GM23338 (cell line): ENCODE data around the gene RGS3. TPM values are rescaled to one million over a fixed set of nuclear protein-coding genes. Genes with fewer than 3 reads are reported as not detected.

Experiments used
- ATAC-seq: fragments of 200-7000 bp; cut with Tn5 transposase; 3 replicates; pipeline ENCODE4 v1.9.1; 2020
- DNase-seq: peaks from one replicate; pipeline ENCODE4 v3.0.0-alpha.2; 2015; ENCODE audit warnings: low spot score
- H2AFZ ChIP-seq: fragments of 200-600 bp; sonication (generic); 2 replicates; pipeline ENCODE4 v1.8.0; 2016; ENCODE audit warnings: antibody characterized with exemption, mild to moderate bottlenecking, moderate library complexity
- H3F3A ChIP-seq: fragments of 200-600 bp; sonication (generic); replicated peaks from 2 replicates; pipeline ENCODE4 v1.8.0; 2017; ENCODE audit warnings: antibody characterized with exemption, mixed run types, low read depth
- H3K27ac ChIP-seq: fragments of 200-600 bp; sonication (generic); 2 replicates; pipeline ENCODE4 v1.6.1; 2016; ENCODE audit warnings: low read depth
- H3K27me3 ChIP-seq: fragments of 200-600 bp; sonication (generic); 2 replicates; pipeline ENCODE4 v1.8.0; 2016; ENCODE audit warnings: mild to moderate bottlenecking, mixed run types, moderate library complexity; ENCODE audit not compliant: insufficient read depth
- H3K36me3 ChIP-seq: fragments of 200-600 bp; sonication (generic); 2 replicates; pipeline ENCODE4 v1.8.0; 2016; ENCODE audit warnings: mild to moderate bottlenecking; ENCODE audit not compliant: insufficient read depth
- H3K4me1 ChIP-seq: fragments of 200-600 bp; sonication (generic); 2 replicates; pipeline ENCODE4 v1.8.0; 2016; ENCODE audit warnings: mild to moderate bottlenecking, moderate library complexity; ENCODE audit not compliant: insufficient read depth
- H3K4me2 ChIP-seq: fragments of 200-600 bp; sonication (generic); 2 replicates; pipeline ENCODE4 v1.7.1; 2017; ENCODE audit warnings: mixed run types
- H3K4me3 ChIP-seq: fragments of 200-600 bp; sonication (generic); 2 replicates; pipeline ENCODE4 v1.6.1; 2016; ENCODE audit warnings: mixed run types
- H3K79me2 ChIP-seq: fragments of 200-600 bp; sonication (generic); replicated peaks from 2 replicates; pipeline ENCODE4 v1.8.0; 2017; ENCODE audit warnings: mild to moderate bottlenecking; ENCODE audit not compliant: insufficient read depth
- H3K9me2 ChIP-seq: fragments of 200-600 bp; sonication (generic); 2 replicates; pipeline ENCODE4 v1.8.0; 2017; ENCODE audit not compliant: insufficient read depth
- H4K20me1 ChIP-seq: fragments of 200-600 bp; sonication (generic); replicated peaks from 2 replicates; pipeline ENCODE4 v1.8.0; 2017; ENCODE audit warnings: mild to moderate bottlenecking; ENCODE audit not compliant: insufficient read depth
- H3K27ac Mint-ChIP-seq: 2 replicates; pipeline ENCODE4 v1.8.0; 2020; ENCODE audit warnings: inconsistent platforms, mild to moderate bottlenecking, moderate library complexity, mixed read lengths
- H3K27me3 Mint-ChIP-seq: 3 replicates; pipeline ENCODE4 v1.8.0; 2022; ENCODE audit warnings: low read depth, mild to moderate bottlenecking, moderate library complexity, mixed read lengths, inconsistent platforms; ENCODE audit not compliant: insufficient read depth, poor library complexity
- H3K36me3 Mint-ChIP-seq: 3 replicates; pipeline ENCODE4 v1.8.0; 2021; ENCODE audit warnings: low read depth, mild to moderate bottlenecking, inconsistent platforms, moderate library complexity, mixed read lengths
- H3K4me1 Mint-ChIP-seq: 3 replicates; pipeline ENCODE4 v1.8.0; 2020; ENCODE audit warnings: mild to moderate bottlenecking, inconsistent platforms, mixed read lengths
- H3K4me3 Mint-ChIP-seq: 3 replicates; pipeline ENCODE4 v1.8.0; 2021; ENCODE audit warnings: moderate library complexity, mild to moderate bottlenecking, inconsistent platforms, mixed read lengths
- H3K9me3 Mint-ChIP-seq: 3 replicates; pipeline ENCODE4 v1.8.0; 2020; ENCODE audit warnings: moderate library complexity, mild to moderate bottlenecking, inconsistent platforms, mixed read lengths
- CREB1 ChIP-seq: fragments of 250-450 bp; sonication (Bioruptor Pico); IDR thresholded peaks from 2 replicates; pipeline ENCODE4 v1.5.0; 2020; ENCODE audit warnings: low read depth, mild to moderate bottlenecking, moderate library complexity
- JUNB ChIP-seq: IDR thresholded peaks from one replicate; pipeline ENCODE4 v1.6.1; 2016; ENCODE audit warnings: antibody characterized with exemption; ENCODE audit not compliant: unreplicated experiment
- NANOG ChIP-seq: IDR thresholded peaks from 2 replicates; pipeline ENCODE4 v1.6.1; 2016; ENCODE audit warnings: antibody characterized with exemption, borderline replicate concordance
- POLR2AphosphoS5 ChIP-seq: IDR thresholded peaks from 2 replicates; pipeline ENCODE4 v1.6.1; 2016; ENCODE audit warnings: antibody characterized with exemption, low read depth
- REST ChIP-seq: IDR thresholded peaks from one replicate; pipeline ENCODE4 v1.6.1; 2018; ENCODE audit warnings: antibody characterized with exemption; ENCODE audit not compliant: unreplicated experiment
- STAT1 ChIP-seq: IDR thresholded peaks from one replicate; pipeline ENCODE4 v1.6.1; 2016; ENCODE audit warnings: antibody characterized with exemption; ENCODE audit not compliant: unreplicated experiment
- ZNF114 ChIP-seq: fragments of 250-450 bp; sonication (Bioruptor Pico); IDR thresholded peaks from 2 replicates; pipeline ENCODE4 v1.5.0; 2020; ENCODE audit warnings: mild to moderate bottlenecking, moderate library complexity
- ZNF331 ChIP-seq: fragments of 250-450 bp; sonication (Bioruptor Pico); IDR thresholded peaks from 2 replicates; pipeline ENCODE4 v1.5.0; 2020; ENCODE audit warnings: low read depth, mild to moderate bottlenecking, moderate library complexity
- ZNF462 ChIP-seq: fragments of 250-450 bp; sonication (Bioruptor Pico); IDR thresholded peaks from 2 replicates; pipeline ENCODE4 v1.5.0; 2020; ENCODE audit warnings: mild to moderate bottlenecking, moderate library complexity
- polyA plus RNA-seq: library from polyadenylated mRNA; unstranded; fragments of >200 nt; fragmentation: Nextera tagmentation; extraction: Ambion mirVana; gene quantifications from 2 replicates; pipeline ENCODE4 v1.2.1, GENCODE V29; 2016
- total RNA-seq: library from RNA; depleted of rRNA; stranded (reverse); fragments of >200 nt; shearing (Covaris generic); gene quantifications from 2 replicates; pipeline ENCODE4 v1.2.3, GENCODE V29; 2014

The RGS3 gene
- total and polyA plus RNA-seq, 2 experiments from 2014 or later, result 14.2 to 24.3 TPM

DNA sequence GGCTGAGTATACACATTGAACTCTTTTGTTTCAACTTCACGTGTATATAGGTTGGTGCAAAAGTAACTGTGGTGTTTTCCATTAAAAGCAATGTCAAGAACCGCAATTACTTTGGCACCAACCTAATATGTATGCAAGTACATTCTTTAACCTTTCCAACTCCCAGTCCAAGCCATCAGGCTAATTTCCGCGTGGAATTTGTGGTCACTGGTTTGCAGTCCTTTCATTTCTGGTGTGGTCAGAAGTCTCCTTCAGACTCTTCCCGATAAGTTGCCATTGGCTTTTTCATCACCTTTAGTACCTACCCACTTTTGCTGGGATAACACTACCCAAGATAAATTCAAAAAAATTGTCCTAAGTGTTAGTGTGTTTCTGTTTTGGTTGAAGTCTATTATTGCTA lies 84.0 kb downstream of the RGS3 start:
- H3K79me2 ChIP-seq, result no peaks in the 10 kb centered on the region
- Mint-ChIP-seq H3K27me3 (peaks cover 2% of the 10 kb centered on the region), H3K27ac (no peak overlapping the region), H3K9me3 (no peaks in the 10 kb centered on the region), H3K4me3 (no peak overlapping the region), H3K36me3 (no peaks in the 10 kb centered on the region), H3K4me1 (peaks cover 13% of the 10 kb centered on the region)
- H3K36me3 ChIP-seq, result no peaks in the 10 kb centered on the region
- DNase-seq (no peak), ATAC-seq (no peak)
- no peak overlapping the region for H3K4me3 ChIP-seq
- no peaks in the 10 kb centered on the region for H3F3A ChIP-seq
- 0 out of 2 replicates have a peak, but pooled peaks cover 6% of the 10 kb centered on the region for H3K4me1 ChIP-seq
- no peaks in the 10 kb centered on the region for H4K20me1 ChIP-seq
- H3K27ac ChIP-seq, result no peak overlapping the region
- TF ChIP-seq CREB1, result no peak
- no peak for TF ChIP-seq NANOG
- TF ChIP-seq JUNB, result no peak
- TF ChIP-seq STAT1, result no peak
- no peak for TF ChIP-seq ZNF331
- no peak for TF ChIP-seq ZNF114 (CRISPR knock-in tag)
- no peak for TF ChIP-seq REST
- no peak for TF ChIP-seq POLR2AphosphoS5
- no peak for TF ChIP-seq ZNF462 (CRISPR knock-in tag)
- no peak overlapping the region for H2AFZ ChIP-seq
- no peak overlapping the region for H3K4me2 ChIP-seq
- no peaks in the 10 kb centered on the region for H3K9me2 ChIP-seq
- no peaks in the 10 kb centered on the region for H3K27me3 ChIP-seq
